GM18909 (cell line): Measurements from ENCODE around the gene PGPEP1.
"Not testable (repeated sequence)": the region's sequence is repeated elsewhere in the genome, so short reads cannot be mapped to it uniquely, and the experiment has no call there.

Experiments
- ATAC-seq: cut with Tn5 transposase; IDR thresholded peaks from one replicate; pipeline ENCODE4 v1.9.1; 2021; ENCODE audit warnings: mild to moderate bottlenecking; ENCODE audit not compliant: unreplicated experiment, poor library complexity

PGPEP1 gene

DNA sequence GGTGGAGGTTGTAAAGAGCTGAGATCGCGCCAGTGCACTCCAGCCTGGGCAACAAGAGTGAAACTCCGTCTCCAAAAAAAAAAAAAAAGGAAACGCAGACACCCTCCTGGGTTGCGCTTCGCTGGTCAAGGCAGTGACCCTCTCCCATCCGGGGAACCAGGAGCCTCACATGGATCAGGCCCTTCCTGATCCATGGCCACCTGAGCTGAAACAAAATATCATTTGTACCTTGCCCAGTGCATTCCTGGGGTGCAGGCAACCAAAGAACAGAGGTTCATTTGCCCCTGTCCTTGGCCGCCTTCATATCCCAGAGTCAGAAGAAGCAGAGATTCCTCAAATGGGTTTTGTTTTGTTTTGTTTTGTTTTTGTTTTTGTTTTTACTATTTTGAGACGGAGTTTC, 9.5 kb upstream of the PGPEP1 start:
- no peak for ATAC-seq

DNA sequence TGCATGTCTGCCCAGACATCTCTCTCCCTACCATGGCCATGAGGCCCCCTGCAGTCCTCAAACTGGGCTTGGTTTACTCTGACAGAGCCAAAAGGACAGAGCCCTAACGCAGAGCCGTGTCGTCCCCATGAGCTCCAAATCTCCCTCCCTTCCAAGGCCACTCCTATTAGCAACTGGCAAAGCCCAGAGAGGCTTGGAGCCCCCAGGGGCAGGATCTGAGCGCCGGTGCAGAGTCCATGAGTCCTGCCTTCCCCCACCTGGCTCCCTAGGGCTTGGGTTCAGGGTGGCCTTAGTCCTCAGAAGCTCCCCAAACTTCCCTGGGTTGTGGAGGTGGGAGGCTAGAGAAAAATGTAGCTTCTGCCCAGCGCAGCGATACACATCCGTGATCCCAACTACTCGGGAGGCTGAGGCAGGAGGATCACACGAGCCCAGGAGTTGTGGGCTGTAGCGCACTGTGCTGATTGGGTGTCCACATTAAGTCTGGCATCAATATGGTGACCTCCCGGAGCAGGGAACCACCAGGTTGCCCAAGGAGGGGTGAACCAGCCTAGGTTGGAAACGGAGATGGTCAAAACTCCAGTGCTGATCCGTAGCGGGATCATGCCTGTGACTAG, 7.4 kb upstream of the PGPEP1 start:
- no peak for ATAC-seq

DNA sequence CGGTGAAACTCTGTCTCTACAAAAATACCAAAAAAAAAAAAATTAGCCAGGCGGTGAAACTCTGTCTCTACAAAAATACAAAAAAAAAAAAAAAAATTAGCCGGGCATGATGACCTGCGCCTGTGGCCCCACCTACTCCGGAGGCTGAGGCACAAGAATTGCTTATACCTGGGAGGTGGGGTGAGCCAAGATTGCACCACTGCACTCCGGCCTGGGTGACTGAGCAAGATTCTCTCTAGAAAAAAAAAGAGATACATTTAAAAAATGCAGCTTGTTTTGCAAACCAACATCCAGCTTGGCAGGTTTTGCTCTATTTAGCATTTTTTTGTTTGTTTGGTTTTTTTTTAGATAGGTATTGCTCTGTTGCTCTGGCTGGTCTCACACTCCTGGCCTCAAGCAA, 6.7 kb upstream of the PGPEP1 start:
- ATAC-seq: no peak

DNA sequence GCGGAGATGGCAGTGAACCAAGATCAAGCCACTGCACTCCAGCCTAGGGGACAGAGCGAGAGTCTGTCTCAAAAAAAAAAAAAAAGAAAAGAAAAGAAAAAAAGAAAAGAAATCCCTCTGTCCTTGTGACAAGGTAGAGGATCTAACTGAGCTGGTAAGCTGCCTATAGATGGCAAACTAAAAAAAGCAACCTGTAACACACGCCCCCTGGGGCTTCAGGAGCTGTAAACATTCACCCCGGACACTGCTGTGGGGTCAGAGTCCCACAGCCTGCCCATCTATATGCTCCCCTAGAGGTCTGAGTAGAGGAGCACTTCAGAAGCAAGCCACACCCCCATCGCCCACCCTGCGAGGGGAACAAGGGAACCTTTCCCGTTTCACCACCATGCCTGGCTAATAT, 4.3 kb upstream of the PGPEP1 start:
- no peak for ATAC-seq

DNA sequence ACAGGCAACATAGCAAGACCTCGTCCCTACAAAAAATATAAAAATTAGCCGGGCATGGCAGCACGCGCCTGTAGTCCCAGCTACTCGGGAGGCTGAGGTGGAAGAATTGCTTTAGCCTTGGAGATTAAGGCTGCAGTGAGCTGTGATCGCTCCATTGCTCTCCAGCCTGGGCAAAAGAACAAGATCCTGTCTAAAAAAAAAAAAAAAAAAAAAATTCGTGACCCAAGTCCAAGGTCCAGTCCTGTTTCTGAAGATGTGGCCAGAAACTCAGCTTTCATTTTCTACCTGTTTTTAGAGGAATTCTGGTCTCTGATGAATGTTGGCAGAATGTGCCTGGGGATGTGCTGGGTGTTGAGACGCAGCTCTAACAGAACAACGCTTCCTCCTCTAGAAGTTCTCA, 1.9 kb upstream of the PGPEP1 start:
- ATAC-seq: no peak

DNA sequence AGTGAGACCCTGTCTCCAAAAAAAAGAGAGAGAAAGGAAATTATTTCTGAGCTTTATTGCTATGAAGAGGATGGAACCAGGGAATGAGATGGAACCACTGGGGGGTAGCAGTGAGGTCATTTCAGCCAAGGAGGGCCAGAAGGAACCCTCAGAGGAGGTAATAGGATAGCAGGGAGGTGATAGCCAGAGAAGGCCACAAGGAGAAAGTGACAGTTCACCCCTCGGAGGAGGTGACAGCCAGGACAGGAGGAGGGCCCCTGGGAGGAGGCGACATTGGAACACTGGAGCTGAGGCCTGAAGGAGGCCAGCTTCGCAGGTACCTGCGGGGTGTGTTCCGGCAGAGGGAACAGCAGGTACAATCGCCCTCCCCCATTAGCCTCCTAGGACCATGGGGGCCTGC, 675 bp upstream of the PGPEP1 start:
- no peak for ATAC-seq

DNA sequence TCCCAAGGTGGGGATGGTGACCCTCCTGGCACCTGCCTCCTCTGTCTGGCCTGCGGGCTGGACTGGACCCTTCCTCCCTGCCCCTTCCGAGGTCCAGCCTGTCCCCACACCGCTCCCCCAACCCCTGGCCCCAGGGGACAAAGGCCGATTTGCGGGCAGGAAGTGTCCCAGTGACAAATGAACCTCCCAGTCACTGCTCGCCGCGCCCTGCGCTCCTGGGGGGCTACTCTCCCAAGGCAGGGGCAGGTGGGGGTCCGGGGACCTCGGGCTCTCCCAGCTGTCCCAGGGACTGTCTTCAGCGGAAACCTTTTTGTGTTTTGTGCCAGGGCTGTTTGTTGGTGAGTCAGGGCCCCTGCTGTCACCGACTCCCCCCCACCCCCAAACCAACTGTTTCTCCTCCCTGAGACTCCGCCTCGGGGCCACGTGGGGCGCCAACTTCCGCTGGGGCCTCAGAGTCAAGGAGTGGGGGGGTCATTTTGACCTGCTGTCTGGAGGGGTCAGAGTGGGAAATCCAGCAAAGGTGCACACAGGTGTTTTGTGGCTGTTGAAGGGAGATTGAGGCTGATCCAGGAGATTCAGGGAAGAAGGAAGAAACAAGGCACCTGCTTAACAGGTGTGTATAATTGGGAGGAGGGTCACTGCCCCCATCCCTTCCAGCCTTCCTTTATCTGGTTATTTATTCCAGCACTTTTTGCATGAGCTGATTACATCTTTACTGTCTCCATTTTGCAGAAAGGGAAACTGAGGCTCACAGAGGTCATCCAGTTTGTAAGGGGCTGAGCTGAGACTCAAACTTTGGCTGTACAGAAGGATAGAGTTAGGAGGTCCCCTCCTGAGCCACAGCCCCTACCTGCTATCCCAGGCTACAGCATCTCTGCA, 831 bp downstream of the PGPEP1 start:
- ATAC-seq: peak; percentile 61

DNA sequence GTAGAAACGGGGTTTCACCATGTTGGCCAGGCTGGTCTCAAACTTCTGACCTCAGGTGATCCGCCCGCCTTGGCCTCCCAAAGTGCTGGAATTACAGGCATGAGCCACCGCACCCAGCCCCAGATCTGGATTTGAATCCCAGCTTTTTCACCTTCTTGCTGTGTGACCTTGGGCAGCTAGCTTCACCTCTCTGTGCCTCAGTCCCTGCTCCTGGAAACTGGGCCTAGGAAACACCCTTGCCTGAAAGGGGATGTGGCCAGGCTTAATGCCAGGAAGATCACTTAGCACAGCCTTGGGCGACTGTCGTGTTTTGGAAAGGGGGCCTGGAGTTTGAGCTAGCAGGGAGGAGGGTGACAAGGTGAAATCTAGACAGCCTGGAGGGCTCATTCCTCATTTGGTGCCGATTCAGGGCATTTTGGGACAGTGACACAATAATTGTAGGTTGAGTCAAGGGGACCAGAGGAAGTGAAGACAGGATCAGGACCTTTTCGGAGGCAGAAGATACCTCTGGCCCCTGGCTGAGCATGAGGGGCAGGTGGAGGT, 1.8 kb downstream of the PGPEP1 start:
- ATAC-seq: no peak

DNA sequence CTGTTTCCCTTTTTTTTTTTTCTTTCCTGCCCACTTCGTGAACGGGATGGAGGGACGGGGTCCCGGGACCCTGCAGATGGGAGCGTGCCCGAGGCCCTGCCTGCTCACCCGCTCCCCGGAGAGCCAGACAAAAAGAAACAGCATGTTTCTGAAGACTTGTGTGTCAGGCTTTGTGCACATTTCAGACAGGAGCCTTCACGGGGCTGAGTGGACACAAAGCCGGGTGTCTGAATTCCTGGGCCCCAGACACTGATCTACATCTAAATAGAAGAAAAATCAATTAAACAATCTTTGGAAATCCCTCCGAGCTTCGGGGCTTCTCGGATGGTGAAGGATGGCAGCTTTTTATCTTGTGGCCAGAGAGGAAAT, 4.2 kb downstream of the PGPEP1 start:
- no peak for ATAC-seq

DNA sequence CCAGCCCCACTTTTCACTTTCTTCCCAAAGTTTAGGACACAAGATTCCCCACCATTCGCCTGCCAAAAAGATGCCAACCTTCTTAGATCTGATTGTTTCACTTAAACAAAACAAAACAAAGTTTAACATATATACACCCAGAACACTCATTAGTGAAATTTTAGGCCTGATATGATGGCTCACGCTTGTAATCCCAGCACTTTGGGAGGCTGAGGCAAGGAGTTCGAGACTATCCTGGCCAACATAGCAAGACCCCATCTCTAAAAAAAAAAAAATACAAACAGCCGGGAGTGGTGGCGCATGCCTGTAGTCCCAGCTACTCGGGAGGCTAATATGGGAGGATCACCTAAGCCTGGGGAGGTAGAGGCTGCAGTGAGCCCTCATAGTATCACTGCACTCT, 4.9 kb downstream of the PGPEP1 start:
- ATAC-seq: no peak

DNA sequence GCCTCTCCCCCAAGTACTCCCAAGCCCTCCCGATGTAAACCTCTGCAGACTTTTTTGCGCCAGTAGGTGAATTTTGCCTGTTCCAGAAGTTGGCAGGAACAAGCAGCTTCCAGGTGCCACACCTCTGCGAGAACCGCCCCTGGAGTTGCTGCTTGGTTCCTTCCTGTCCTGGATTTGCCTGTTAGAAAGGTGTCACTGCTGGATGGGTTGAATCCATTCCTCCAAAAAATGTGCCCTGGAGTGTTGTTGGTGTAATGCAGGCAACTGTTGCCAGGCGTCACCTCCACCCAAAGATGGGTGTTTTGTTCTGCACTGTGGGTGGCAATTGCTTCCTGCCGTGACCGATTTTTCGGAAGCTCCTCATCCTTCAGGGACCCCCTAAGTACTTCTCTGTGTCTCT, 5.7 kb downstream of the PGPEP1 start:
- ATAC-seq: no peak

DNA sequence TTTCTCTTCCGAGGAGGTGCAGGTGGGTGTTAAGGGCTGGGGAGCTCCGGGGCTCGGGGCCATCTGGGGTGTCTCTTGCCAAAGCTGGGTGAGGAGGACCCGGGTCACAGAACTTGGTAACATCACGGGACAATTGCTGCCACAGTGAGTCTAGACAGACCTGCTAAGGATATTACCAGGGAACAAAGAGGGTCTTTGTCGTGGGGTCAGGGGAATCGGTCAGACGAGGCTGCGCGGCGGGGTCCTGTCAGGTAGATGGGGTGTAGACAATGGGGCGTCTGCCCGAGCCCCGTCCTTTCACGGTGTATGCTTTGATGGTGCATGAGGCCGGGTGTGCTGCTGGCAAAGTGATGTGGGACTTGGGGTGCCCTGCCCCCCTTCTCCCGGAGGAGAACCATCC, 7.8 kb downstream of the PGPEP1 start:
- no peak for ATAC-seq

DNA sequence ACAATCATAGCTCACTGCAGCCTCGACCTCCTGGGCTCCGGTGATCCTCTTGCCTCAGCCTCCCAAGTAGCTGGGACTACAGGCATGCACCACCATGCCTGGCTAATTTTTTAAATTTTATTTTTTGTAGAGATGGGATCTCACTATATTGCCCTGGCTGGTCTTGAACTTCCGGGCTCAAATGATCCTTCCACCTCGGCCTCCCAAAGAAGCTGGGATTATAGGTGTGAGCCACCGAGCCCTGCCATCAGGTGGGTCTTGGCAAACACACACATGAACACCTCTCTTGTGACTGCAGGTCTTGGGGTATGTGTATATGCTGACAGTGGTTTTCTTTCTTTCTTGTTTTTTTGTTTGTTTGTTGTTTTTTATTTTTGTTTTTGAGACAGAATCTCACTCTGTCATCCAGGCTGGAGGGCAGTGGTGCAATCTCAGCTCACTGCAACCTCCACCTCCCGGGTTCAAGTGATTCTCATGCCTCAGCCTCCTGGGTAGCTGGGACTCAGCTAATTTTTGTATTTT, 8.5 kb downstream of the PGPEP1 start:
- not testable (repeated sequence) for ATAC-seq

DNA sequence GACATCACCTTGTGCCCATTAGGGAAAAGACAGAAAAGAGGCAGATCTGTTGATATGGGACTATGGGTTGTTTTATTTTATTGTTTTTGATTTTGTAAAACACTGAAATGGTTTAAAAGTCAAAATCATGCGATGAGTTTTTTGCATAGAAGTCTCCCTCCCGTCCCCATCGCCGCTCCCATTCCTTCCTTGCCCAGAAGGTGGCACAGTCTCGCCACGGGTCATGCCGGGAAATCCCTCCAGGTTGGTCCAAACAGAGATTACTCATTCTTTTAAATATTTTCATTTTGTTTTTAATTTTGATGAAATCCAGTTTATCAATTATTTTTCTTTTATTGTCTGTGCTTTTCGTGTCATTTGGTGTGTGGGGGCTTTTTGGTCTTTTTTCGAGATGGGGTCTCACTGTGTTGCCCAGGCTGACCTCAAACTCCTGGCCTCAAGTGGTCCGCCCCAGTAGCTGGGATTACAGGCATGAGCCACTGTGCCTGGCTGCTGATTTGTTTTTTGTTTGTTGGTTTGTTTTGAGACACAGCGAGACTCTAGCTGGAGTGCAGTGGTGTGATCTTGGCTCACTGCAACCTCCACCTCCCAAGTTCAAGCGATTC, 9.2 kb downstream of the PGPEP1 start:
- no peak for ATAC-seq

DNA sequence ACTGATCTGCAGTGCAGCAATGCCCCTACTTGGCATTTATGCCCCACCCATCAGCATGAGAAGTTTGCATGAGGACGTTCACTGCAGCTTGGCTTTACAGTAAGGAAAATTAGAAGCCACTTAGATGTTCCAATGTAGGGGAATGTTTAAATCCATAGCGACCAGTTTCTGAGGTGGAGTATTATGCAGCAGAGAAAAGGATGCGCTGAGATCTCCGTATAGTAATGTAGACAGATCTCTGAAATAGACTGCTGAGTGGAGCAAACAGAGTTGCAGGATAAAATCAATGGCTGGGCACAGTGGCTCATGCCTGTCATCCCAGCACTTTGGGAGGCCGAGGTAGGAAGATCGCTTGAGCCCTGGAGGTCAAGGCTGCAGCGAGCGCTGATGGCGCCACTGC, 10.1 kb downstream of the PGPEP1 start:
- no peak for ATAC-seq

DNA sequence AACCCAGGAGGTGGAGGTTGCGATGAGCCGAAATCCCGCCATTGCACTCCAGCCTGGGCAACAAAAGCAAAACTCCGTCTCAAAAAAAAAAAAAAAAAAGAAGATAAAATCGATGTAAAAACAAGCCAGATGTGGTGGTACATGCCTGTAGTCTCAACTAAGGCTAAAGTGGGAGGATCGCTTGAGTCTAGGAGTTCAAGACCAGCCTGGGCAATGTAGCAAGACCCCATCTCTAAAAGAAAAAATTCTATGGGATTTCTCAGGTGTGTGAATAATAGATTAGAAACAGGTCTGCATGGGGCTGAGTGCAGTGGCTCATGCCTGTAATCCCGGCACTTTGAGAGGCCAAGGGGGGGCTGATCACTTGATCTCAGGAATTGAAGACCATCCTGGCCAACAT, 11.1 kb downstream of the PGPEP1 start:
- no peak for ATAC-seq

DNA sequence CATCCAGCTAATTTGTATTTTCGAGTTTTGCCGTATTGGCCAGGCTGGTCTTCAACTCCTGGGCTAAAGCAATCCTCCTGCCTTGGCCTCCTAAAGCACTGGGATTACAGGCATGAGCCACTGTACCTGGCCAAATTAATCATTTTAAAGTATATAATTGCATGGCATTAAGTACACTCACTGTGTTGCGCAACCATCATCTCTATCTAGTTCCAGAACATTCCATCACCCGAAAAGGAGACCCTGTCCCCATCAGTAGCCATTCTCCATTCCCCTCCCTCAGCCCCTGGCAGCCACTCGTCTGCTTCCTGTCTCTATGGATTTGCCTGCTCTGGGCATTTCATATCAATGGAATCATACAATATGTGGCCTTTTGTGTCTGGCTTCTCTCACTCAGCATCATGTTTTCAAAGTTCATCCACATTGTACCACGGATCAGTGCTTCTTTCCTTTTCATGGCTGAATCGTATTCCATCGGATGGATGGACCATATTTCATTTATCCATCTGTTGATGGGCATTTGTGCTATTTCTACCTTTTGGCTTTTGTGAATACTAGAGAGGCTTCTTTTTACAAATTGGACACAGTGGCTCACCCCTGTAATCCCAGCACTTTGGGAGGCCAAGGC, 13.1 kb downstream of the PGPEP1 start:
- ATAC-seq: no peak

DNA sequence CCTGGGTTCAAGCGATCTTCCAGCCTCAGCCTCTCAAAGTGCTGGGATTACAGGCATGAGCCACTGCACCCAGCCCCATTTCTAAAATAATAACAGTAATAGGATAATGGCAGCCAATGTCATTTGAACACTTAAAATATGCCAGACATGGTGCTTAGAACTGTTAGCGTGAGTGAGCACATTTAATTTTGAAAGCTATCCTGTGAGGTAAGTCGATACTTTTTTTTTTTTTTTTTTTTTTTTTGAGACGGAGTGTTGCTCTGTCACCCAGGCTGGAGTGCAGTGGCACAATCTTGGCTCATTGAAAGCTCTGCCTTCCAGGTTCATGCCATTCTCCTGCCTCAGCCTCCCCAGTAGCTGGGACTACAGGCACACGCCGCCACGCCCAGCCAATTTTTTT, 14.3 kb downstream of the PGPEP1 start:
- not testable (repeated sequence) for ATAC-seq

DNA sequence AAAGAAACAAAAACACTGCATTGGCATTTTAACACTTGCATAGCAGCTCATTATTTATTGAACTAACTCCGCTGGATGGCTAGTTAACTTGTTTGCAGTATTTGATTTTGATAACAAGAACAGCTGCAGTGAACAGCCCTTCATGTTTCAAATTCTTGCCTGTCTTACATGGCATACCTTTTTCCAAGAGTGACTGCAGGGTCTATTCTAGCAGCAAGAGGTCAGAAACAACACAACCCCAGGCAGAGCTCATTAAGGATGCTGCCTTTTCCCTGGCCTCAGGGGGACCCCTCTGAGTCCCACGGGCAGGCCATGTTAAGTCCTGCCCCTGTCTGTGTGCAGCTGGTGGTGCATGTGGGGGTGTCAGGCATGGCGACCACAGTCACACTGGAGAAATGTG, 16.6 kb downstream of the PGPEP1 start:
- ATAC-seq: no peak

DNA sequence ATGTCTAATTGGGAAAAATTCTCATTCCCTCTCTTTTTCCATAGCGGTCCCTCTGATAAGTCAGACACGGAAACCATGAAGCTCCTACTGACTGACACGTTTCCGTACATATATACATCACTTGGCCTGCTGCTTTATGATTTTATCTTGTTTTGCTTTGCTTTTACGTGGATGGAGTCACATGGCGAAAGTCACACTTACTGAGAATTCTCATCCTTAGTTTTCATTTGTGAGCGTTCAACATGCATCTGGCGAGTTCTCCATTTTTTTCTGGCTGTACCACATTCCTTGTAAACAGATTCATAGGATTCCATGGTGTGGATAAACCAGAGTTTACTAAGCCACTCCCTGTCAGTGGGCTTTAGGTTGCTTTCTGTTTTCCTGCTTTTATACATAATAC, 21.2 kb downstream of the PGPEP1 start:
- no peak for ATAC-seq
